GM12864 (cell line): ENCODE data around the gene STAT1.

Experiments
- DNase-seq: peaks from one replicate; pipeline ENCODE4 v3.0.0-alpha.2; 2011; ENCODE audit warnings: low read depth
- H3K4me3 ChIP-seq: 2 replicates; pipeline ENCODE4 v1.5.1; 2011; ENCODE audit warnings: mild to moderate bottlenecking, low read depth, low read length, control low read depth
- TF ChIP-seq, protein P1 (sequence below): IDR thresholded peaks from 2 replicates; pipeline ENCODE4 v1.5.1; 2011; ENCODE audit warnings: low read depth, mild to moderate bottlenecking, moderate library complexity, low read length, control low read depth, inconsistent platforms; ENCODE audit errors: missing control alignments

The STAT1 gene

DNA sequence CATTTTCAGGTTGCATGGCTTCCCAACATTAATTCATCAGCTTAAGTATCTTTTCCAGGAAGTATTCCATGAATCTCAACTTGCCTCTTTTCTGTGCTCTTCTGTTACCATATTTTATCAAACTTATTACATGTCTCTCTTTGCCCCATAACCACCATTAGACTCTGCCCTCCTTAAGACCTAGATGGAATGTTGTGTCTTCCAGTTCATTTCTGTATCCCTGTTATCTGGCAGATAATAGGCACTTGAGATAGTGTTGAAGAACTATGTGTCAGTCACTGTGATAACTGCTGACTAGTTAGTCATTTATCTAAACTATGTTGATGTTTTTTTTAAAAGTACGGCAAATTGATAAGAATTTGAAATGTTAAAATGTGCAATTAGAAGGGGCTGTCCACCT is 91.6 kb downstream of the STAT1 start:
- TF ChIP-seq, protein P1, sequence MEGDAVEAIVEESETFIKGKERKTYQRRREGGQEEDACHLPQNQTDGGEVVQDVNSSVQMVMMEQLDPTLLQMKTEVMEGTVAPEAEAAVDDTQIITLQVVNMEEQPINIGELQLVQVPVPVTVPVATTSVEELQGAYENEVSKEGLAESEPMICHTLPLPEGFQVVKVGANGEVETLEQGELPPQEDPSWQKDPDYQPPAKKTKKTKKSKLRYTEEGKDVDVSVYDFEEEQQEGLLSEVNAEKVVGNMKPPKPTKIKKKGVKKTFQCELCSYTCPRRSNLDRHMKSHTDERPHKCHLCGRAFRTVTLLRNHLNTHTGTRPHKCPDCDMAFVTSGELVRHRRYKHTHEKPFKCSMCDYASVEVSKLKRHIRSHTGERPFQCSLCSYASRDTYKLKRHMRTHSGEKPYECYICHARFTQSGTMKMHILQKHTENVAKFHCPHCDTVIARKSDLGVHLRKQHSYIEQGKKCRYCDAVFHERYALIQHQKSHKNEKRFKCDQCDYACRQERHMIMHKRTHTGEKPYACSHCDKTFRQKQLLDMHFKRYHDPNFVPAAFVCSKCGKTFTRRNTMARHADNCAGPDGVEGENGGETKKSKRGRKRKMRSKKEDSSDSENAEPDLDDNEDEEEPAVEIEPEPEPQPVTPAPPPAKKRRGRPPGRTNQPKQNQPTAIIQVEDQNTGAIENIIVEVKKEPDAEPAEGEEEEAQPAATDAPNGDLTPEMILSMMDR: no peak
- H3K4me3 ChIP-seq: no peak overlapping the region
- no peak for DNase-seq

DNA sequence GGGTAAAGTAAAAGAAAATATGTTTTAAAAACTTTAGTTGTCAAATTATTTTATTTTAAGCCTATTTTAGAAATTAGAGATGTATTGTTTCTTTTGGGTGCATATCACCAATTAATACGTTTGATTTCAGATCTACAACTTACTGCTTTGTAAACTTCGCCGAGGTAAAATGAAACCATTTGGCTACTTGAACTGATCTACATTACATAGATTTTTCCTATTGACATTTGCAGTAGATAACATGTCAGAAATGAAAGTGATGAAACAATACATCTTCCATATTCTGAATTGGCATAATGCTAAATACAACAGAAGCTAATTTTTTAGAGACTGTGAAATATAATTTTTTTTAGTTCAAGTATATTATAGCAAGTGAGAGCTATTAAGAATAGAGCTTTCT is 93.9 kb downstream of the STAT1 start:
- no peak for DNase-seq
- TF ChIP-seq, protein P1: no peak
- H3K4me3 ChIP-seq: no peak overlapping the region
